ENCODE data around the gene AQP12A.

AQP12A gene

GRCh38 chr2:240647503-240648154, 44.0 kb upstream of the AQP12A start:
- Histone ChIP-seq H3K4me3 (ENCODE audit: low read depth, low read length) (no peak overlapping the region), H3K9me3 (no peaks in the 10 kb centered on the region), H3K36me3 (no peaks in the 10 kb centered on the region), H3K27me3 (peaks cover 51% of the 10 kb centered on the region), H3K4me1 (peaks cover 2% of the 10 kb centered on the region; the same call in 1 of the 2 replicates)
- DNase-seq = no peak
- no peak for TF ChIP-seq CTCF (IDR thresholded peaks at IDR 0.05; ENCODE audit: low read depth, low read length)

GRCh38 chr2:240648155-240648649, 43.5 kb upstream of the AQP12A start:
- no peaks in the 10 kb centered on the region for H3K9me3 ChIP-seq
- no peaks in the 10 kb centered on the region for H3K36me3 ChIP-seq
- peaks cover 53% of the 10 kb centered on the region for H3K27me3 ChIP-seq
- H3K4me1 ChIP-seq = peaks cover 2% of the 10 kb centered on the region; the same call in 1 of the 2 replicates
- no peak for DNase-seq
- no peak overlapping the region for H3K4me3 ChIP-seq (ENCODE audit: low read depth, low read length)
- no peak for TF ChIP-seq CTCF (IDR thresholded peaks at IDR 0.05; ENCODE audit: low read depth, low read length)

DNA sequence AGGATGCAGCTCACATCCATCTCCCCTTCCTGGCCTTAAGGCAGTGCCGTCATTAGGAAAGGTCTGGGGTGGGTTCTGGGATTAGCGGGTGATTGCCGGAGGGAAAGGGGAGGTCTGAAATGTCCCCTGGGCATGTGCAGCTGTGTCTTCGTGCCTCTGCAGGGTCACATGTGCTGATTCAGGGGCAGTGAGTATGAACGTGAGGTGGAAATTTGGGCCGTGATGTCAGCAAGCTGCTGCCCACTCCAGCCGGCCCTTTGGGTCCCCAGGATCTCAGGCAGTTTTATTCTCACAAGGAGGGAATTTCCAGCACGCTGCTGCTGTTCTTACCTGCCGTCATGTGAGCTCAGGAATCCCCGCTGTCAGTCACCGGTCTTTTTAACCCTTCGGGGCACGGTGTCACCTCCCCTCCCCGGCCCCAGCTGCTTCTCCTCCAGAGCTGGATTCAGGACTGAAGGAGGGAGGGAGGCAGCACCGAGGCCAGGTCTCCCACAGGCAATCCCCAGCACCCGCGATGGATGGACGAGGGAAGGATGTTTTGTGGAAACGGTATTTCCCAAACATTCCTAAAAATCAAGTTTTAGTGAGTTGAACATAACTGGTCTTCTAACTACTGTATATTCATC, 42.9 kb upstream of the AQP12A start:
- no peaks in the 10 kb centered on the region for H3K36me3 ChIP-seq
- peaks cover 2% of the 10 kb centered on the region; the same call in 1 of the 2 replicates for H3K4me1 ChIP-seq
- DNase-seq = no peak
- H3K9me3 ChIP-seq = no peaks in the 10 kb centered on the region
- no peak for TF ChIP-seq CTCF (IDR thresholded peaks at IDR 0.05; ENCODE audit: low read depth, low read length)
- H3K27me3 ChIP-seq = peaks cover 59% of the 10 kb centered on the region
- no peak overlapping the region for H3K4me3 ChIP-seq (ENCODE audit: low read depth, low read length)

- peaks cover 57% of the 10 kb centered on the region for H3K27me3 ChIP-seq
- no peak overlapping the region for H3K4me3 ChIP-seq (ENCODE audit: low read depth, low read length)
- DNase-seq = no peak
- no peaks in the 10 kb centered on the region for H3K36me3 ChIP-seq
- no peak for TF ChIP-seq CTCF (IDR thresholded peaks at IDR 0.05; ENCODE audit: low read depth, low read length)
- H3K9me3 ChIP-seq = no peaks in the 10 kb centered on the region
- no peaks in the 10 kb centered on the region for H3K4me1 ChIP-seq
Observed at GRCh38 chr2:240649331-240649730, 42.3 kb upstream of the AQP12A start.

- no peaks in the 10 kb centered on the region for H3K36me3 ChIP-seq
- no peak for TF ChIP-seq CTCF (IDR thresholded peaks at IDR 0.05; ENCODE audit: low read depth, low read length)
- H3K9me3 ChIP-seq = no peaks in the 10 kb centered on the region
- H3K27me3 ChIP-seq = peaks cover 68% of the 10 kb centered on the region
- no peaks in the 10 kb centered on the region for H3K4me1 ChIP-seq
- H3K4me3 ChIP-seq (ENCODE audit: low read depth, low read length) = no peak overlapping the region
- no peak for DNase-seq
Observed at GRCh38 chr2:240650254-240650965, 41.3 kb upstream of the AQP12A start.
